Transverse colon (tissue), 3 donors: ENCODE results near the gene COMMD1.

Experiments
- EP300 ChIP-seq: sonication (generic); formaldehyde crosslinking; IDR thresholded peaks from one replicate; pipeline ENCODE4 v1.6.1; 2017; ENCODE audit warnings: antibody characterized with exemption, low read depth
- POLR2A ChIP-seq: fragments of 450-650 bp; IDR thresholded peaks from one replicate; pipeline ENCODE4 v1.6.1; 2016; ENCODE audit warnings: antibody characterized with exemption, mild to moderate bottlenecking, moderate library complexity
- POLR2AphosphoS5 ChIP-seq, 3 donors: sonication (generic); formaldehyde crosslinking; IDR thresholded peaks; one replicate each; pipeline ENCODE4 v1.6.1; 2016; ENCODE audit warnings: antibody characterized with exemption in 3 of 3

- TF ChIP-seq EP300 (no peak), POLR2A (no peak), POLR2AphosphoS5 (IDR thresholded peaks at IDR 0.05) (no peak)
Measured at GRCh38 chr2:62013641-62014040, 108.2 kb downstream of the COMMD1 start.
